Stimulated activated CD4-positive, alpha-beta T cell treated with anti-CD3 and anti-CD28 coated beads, TNF-alpha, amount 100 ng/mL, for 48 hours (primary cell): ENCODE data around the gene PALLD.
A peak's percentile ranks its signal among the peaks of the same experiment; 100 is the strongest.
"Not testable (repeated sequence)": the region's sequence is repeated elsewhere in the genome, so short reads cannot be mapped to it uniquely, and the experiment has no call there.

Experiments
- DNase-seq, 3 donors: peaks; one replicate each; pipeline ENCODE4 v3.0.0-alpha.2; 2020; ENCODE audit warnings: low read depth in 3 of 3

PALLD gene

DNA sequence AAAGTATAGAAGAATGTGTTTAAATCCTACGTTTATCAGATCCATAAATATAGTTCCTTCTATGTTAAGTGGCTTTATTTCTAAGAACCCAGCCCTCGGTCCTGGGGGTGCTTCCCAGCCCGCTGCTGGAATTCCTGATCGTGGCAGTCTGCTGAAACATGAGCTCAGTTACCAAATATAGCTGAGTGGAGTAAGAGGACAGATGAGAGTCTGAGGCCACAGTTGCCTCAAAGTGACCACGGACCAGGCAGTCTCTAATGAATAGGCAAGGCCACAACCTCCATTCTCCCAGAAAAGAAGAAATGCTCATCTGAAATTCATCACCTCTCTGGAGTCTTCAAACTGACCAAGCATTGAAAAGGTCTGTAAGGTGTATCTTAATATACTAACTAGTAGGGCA is at the start of gene PALLD:
PALLD (plus strand) TSS at position 219 of the 400 bp plus-strand sequence.
- DNase-seq = no peak

DNA sequence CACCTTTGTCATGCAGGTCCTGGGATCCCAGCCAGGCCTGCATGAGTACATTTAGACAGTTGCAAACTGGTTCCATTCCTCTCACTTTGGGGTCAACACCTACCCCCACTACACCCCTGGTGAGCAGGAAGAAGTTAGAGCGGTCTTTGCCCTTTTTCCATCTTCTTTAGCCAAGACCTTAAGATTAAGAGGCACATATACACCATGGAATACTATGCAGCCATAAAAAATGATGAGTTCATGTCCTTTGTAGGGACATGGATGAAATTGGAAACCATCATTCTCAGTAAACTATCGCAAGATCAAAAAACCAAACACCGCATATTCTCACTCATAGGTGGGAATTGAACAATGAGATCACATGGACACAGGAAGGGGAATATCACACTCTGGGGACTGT is 47.8 kb upstream of the PALLD start:
- DNase-seq = not testable (repeated sequence)

DNA sequence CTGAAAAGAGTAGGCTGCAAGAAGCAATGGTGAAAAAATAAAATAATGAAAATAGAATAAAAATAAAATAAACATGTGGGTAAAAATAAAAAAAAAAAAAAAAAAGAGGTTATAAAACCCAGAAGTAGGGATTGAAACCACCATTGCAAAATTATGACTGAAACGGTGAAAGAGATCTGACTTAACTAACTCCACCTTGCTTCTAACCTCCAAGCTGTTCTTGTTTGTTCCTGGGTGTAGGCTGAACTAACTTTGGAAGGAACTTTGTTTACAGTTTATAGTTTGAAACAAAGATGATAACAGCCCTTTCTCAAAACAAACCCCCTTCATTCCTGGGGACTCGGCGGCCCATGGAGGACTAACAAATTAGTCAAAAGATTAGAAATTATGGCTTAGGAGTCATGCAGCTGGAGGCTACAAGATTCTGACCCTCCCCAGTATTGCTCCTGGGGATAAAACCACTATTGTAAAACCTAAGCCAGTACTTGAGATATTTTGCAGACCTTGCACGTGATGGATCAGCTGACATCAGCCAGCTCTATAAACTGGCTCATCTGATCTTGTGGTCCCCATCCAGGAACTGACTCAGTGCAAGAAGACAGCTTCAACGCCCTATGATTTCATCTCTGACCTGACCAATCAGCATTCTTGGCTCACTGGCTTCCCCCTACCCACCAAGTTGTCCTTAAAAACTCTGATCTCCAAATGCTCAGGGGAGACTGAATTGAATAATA is 47.0 kb upstream of the PALLD start:
- peak in 1 of 3 donors; percentile 7 for DNase-seq

DNA sequence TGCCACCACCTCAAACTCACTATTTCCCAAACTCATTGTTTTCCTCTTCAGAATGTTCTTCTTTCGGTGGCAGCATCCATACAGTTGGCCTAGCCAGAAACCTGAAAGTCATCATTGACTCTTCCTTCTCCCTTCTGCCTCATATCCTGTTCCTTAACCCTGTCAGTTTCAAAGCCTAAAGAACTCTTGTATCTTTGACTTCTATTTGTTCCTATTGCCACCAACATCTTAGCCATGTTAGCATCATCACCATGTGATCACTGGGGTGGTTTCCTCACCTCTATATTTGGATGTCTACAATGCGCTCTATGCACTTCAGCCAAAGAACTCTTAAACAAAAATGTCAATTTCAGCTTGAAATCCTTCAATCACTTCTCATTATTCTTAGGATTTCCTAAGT is 45.5 kb upstream of the PALLD start:
- no peak for DNase-seq

DNA sequence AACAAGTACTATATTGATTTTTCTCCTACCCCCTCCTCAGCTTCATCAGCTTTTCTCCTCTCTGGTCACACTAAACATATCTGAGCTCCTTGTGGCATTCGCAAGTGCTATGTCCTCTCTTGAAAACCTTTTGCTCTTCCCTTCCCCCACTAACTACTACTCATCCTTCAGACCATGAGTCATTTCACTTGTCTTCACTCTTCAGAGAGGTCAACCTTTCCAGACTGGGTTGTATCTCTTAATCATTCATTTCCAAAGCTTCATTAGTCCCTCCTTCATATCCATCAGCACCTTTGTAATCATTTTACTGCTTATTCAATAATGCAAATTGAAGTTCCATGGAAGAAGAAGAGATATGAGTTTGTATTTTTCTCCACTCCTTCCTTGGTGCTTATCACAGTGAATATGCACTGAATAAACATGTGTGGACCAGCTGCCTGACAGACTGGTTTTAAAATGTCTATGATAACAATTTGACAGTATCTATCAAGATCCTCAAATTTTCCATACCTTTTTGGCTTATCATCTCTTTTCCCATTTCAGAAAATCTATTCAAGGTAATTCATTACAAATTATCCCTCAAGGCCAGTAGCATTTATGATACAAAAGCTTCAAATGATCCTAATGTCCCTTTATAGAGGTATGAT is 45.0 kb upstream of the PALLD start:
- no peak for DNase-seq

DNA sequence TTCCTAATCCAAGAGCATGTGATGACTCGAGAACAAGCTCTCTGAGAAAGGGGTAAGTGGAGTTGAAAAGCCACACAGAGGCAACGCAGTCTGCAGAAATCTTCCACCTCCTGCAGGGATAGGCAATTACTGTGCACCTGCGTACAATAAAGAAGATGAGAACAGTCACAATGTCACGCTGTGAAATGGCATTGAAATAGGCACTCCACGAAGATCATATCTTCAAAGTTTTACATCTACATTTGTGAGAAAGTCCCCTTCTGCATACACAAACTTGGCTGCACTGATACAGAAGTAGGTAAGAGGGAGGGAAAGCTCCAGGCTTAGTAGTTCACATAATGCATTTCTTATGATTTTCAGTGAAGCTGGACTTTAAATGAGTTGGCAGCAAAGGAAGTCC is 43.7 kb upstream of the PALLD start:
- no peak for DNase-seq

DNA sequence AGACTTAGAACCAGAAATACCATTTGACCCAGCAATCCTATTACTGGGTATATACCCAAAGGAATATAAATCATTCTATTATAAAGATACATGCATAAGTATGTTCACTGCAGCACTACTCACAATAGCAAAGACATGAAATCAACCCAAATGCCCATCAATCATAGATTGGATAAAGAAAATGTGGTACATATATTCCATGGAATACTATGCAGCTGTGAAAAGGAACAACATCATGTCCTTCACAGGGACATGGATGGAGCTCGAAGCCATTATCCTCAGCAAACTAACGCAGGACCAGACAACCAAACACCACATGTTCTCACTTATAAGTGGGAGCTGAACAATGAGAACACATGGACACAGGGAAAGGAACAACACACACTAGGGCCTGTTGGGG is 38.6 kb upstream of the PALLD start:
- not testable (repeated sequence) for DNase-seq

DNA sequence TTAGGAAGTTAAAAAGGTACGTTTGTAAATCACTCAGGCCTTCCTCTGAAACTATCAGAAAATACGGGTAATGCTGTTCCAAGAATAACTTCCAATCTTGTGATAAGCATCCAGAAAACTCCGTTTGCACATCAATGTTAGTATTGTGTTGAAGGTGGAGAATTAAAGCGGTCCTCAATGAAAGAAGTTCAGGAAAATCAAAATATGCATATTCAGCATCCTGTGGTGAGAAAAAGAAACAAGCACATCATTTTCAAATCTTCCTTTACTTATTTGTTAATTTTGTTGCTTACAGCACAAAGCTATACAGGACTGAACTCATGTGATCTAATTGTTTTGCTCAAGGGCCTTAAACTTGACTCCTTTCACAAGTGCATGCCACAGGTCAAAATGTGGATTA is 35.0 kb upstream of the PALLD start:
- DNase-seq = no peak

DNA sequence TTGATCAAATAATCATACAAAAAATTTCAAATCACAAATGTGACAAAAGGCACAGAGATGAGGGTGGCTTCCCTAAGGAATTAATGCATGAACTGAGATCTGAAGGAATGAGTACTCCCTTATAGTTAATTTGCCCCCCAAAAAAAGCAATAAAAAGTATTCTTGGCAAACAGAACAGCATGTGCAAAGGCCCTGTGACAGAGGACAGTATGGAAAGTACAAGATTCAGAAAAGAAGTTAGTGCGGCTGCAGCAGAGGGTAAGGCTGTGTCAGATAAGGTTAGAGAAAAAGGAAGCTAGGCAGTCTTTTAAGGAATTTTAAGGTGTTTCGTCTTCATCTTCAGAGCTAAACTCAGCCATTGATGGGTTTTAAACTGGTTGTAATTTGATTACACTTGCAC is 23.9 kb upstream of the PALLD start:
- no peak for DNase-seq

DNA sequence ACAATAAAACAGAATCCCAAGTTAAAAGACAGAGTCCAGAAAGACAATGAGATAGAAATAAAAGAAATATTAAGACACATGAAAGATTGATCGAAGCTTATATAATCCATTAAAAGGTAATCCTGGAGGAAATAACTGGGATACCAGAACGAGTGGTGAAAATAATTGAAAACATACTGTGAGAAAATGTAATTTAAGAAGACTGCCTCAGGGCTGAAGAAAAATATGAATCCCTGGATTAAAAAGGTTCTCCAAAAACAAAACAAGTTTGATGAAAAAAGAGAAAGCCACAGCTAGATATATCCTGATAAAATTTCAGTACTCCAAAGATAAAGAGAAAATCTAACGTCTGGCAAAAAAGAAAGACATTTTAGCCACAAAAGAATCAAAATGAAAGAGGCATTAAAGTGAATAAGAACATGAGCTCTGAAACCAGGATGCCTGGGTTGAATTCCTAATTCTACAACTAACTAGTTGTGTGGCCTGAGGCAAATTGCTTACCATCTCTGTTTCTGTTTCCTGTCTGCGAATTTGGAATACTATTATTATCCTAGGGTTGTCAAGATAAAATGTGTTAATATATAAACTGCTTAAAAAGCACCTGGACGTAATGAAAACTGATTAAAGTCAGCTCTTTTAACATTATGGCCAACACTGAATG is 22.1 kb upstream of the PALLD start:
- DNase-seq = no peak

DNA sequence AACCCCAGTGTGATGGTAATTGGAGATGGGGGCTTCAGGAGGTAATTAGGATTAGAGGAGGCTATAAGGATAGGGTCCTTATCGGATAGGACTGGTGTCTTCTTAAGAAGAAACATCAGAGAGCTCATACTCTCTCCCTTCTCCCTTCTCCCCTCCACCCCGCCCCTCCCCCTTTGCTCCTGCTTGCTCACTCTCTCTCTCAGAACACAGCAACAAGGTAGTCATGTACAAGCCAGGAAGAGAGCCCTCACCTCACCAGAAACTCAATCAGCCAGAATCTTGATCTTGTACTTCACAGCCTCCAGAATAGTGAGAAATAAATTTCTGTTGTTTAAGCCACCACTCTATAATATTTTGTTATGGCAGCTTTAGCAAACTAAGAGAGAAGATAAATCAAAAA is 21.1 kb upstream of the PALLD start:
- no peak for DNase-seq

DNA sequence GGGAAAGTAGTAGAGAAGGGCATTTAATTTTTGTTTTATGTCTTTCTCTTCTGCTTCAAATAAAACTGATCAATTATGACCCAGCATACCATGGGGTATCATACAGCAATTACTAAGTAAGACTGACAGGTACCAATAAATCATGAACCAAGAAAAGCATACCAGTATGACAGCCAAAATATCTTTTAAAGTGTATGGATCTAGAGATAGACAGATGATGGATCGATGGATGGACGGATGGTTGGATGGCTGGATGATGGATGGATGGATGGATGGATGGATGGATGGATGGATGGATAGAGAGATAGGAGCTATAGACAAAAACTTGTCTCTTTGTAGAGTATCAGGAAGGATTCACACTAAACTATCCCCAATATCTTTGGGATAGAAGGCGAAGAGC is 18.0 kb upstream of the PALLD start:
- no peak for DNase-seq

DNA sequence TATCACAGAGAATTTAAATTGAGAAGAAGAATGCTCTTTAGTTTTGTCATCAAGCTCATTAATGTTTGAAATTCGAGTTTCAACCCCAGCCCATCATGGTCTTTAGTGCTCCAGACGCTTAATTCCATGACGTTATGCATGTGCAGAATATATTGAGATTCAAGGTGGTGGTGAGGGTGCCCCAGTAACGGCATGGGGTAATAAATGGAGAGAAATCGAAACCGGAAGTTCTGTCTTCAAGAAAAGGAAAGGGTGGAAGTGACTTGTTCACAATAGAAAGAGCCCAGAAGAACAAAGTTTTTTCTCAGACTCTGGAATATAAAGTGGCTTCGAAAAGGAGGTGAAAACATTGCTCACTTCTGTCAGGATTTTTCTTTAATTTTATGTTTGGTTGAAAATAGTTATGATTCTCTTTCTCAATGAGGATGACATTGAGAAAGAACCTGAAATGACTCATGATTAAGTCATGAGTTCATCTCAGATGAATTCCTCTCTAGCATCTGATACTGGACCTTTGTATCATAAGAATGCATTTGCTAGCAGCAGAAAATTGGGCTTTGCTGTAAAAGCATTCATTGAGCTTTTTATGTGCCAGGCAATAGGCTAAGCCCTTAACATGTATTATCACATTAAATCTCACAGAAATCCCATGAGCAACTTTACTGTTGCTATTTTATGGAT is 15.8 kb upstream of the PALLD start:
- DNase-seq = no peak

DNA sequence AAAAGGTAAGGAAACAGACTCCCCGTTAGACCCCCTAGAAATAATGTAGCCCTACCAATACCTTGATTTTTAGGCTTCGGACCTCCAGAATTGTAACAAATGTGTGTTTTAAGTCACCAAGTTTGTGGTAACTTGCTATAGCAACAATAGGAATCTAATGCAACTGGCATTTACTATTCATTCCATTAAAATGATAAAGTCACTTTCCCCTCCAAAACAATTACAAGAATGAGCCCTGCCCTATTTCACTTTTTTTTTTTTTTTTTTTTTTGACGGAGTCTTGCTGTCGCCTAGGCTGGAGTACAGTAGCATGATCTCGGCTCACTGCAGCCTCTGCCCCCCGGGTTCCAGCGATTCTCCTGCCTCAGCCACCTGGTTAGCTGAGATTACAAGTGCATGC is 13.0 kb upstream of the PALLD start:
- no peak for DNase-seq

DNA sequence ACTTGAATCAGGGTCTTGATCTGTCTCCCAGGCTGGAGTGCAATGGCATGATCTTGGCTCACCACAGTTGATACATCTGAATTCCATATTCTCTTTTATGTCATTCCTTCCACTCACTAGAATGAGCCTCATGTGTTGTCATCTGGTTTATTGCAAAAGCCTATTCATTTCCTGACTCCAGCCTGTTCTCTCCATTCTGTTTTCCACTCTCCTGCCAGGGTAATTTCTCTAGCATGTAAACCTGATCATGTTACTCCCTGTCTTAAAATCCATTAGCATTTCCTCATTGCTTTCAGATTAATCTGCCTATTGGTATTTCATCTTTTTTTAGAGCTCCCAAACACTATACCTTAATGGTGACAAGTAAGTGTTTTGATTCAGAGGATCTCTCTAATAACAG is 12.2 kb upstream of the PALLD start:
- no peak for DNase-seq

DNA sequence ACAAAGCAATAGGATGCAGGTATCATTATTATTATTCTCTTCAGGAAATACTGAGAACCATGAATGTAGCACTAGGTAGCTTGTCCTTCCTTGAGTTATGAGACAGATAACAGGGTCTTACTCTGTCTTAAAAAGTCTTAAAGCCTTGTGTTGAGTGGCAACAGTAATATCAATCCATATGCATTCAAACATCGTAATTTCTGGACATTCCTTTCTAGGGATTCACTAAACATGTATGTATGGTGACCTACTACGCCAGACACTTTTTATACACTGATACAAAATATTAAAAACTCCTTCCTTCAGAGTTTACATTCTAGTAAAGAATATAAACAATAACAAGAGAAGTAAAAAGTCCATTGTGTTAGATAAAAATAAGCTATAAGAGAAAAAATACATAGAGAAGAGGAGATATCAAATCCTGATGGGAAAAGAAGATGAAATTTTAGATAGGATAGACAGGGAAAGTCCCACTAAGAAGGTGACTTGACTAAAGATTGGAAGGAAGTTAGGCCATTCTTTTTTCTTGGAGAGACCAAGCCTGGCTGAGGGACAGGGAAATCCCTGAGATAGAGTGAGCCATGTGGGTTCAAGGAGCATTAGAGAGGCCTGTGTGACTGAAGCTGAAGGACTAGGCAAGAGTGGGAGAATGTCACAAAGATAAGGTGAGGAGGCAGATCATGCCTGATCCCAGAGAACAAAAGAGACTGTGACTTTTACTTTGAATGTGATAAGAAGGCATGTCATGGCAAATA is 11.5 kb upstream of the PALLD start:
- no peak for DNase-seq

DNA sequence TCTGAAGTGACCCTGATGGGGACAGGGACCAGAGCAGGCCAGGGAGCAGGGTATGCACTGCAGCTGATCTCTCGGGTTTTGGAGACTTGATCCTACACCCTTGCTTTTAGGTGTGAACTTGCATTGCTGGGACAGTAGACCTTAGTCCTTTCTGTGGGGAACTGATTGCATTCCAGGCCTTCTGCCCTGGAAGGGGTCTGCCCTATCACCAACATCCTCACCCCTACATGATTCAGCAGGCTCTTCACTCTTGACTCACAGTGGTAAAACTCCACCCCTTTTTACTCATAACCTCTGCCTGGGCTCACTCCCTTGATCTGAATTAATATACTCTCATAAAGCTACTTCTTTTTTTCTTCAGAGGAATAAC is 10.0 kb upstream of the PALLD start:
- DNase-seq = no peak

DNA sequence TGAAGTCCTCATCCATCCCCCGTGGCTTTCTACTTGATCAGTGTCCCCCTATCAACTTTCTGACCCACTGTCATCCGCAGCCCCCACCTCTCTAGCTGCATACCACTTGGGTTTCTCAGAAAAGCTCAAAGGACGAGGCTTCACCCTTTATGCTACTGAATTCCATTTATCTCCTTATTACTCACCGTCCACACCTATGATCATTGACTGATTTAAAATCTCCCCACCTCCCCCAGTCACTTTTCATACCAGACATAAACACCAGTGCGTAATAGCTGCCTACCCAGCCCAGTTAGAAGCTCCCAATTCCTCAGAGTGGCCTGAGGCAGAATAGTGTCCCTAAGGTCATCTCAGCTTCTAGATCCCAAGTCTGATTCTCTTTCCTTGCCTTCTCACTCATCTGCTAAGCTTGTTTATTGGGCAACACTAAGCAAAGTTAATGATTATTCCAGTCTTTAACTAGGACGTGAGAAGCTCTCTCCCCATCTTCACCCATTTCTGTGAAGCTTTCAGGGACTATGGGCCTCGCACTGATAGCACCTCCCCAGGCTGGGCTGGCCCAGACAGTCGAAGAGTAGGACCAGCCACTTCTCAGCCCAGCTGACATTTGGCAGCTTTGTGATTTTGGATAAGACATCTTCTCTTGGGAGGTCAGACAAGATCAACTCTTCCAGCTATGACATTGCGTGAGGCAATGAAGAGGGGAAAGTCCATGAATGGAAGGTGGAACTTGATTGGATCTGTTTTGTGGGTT is 9.4 kb upstream of the PALLD start:
- DNase-seq = no peak

DNA sequence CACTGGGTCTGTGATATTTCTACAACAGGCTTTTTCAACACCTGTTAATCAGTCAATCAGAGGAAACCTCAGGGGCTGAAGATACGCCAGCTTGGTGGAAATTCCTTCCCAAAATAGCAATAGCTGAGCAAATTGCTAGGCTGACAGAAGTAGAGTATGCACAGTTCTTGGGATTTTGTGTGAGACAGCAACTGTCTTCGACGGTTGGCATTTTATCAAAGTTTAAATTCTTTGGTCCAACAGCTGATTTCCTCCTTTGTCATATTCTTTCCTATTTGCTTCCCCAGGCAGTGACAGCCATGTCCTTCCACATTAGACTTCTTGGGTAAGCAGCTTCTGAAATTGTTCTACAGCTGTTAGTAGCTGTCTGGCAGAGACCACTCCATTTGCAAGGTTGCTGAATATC is 8.0 kb upstream of the PALLD start:
- DNase-seq = no peak

DNA sequence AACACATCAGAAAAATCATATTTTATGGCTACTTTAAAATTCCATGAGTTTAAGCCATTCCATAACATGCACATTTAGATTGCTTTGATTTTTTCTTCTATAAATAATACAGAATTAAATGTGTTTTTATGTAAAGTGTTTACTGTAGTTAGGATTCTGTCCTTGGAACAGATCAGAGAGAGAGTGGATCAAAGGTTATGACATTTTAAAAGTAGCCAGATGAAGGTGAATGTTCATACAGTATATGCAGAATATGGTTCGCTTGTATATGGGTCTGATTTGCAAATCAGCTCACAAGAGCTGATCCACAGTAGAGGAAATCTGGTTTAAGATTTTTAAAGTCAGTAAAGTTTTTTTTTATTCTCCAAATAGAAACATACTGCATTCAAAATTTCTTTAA is 7.2 kb upstream of the PALLD start:
- DNase-seq = no peak

DNA sequence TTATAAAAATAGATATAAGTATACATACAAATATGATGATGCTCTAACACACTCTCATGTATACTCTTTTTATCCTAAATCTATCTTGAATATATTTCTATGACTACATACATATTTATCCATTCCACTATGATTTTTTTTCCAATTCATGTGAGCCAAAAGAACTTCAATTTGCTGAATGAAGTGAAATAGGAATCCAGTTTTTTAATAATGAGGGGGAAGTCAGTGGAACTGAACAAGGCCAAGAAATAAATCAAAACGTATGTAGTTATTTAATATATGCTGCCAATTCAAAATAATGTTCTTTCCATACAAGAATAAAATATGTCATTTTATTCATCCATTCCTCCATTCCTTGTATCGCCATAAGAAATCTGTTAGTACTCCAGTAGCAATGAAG is 6.1 kb upstream of the PALLD start:
- DNase-seq = no peak
